ENCODE measurements around the gene PTPRE.

Gene PTPRE

DNA sequence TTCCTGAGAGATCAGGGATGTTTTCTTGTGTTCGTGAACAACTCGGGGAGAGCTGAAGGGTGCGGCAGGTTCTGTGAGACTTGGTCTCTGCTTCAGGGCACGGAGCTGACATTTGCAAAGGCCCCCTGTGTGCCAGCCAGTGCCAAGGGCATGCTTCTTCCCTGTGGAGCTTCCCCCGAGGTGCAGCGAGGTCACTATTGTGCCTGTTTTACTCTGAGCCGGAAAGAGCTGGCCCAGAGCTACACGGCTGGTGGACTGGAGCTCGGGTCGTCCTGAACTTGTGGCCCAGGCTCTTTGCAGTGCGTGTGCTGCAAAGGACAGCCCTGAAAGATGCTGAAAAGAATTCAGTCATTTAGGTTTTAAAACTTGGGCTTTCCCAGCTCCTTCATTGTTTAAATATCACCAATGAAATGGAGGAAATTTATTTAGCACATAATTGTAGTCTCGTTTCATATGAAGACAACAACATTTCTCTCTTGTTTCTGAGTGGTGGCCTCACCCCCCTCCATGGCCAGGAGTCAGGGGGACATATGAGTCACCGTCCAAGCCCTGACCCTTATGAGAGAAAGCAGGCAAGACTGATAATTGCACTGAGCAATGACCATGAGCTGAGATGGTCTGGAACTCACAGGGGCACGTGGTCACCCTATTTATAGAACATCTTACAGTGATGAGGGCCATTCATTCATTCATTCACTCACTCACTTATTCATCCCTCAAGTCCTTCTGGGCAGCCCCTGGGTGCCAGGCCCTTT lies 102.6 kb downstream of the PTPRE start:
- no peak overlapping the region for H3K4me3 ChIP-seq (IDR thresholded peaks at IDR 0.05; ENCODE audit: insufficient read depth, low read depth, low read length)
- no peak overlapping the region for H2AFZ ChIP-seq (ENCODE audit: low read depth)
- H3K27ac ChIP-seq, result no peak overlapping the region
- no peaks in the 10 kb centered on the region for H3K36me3 ChIP-seq (ENCODE audit: insufficient read depth)
- TF ChIP-seq, protein P1, sequence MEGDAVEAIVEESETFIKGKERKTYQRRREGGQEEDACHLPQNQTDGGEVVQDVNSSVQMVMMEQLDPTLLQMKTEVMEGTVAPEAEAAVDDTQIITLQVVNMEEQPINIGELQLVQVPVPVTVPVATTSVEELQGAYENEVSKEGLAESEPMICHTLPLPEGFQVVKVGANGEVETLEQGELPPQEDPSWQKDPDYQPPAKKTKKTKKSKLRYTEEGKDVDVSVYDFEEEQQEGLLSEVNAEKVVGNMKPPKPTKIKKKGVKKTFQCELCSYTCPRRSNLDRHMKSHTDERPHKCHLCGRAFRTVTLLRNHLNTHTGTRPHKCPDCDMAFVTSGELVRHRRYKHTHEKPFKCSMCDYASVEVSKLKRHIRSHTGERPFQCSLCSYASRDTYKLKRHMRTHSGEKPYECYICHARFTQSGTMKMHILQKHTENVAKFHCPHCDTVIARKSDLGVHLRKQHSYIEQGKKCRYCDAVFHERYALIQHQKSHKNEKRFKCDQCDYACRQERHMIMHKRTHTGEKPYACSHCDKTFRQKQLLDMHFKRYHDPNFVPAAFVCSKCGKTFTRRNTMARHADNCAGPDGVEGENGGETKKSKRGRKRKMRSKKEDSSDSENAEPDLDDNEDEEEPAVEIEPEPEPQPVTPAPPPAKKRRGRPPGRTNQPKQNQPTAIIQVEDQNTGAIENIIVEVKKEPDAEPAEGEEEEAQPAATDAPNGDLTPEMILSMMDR (conservative IDR thresholded peaks at IDR 0.05; ENCODE audit: low read depth, low read length), result no peak
- no peak overlapping the region for H3K4me2 ChIP-seq
- H3K79me2 ChIP-seq (ENCODE audit: insufficient read depth, low read depth), result no peaks in the 10 kb centered on the region
- H3K9ac ChIP-seq, result no peak overlapping the region
- H3K4me1 ChIP-seq (ENCODE audit: low read depth, poor library complexity, severe bottlenecking), result no peaks in the 10 kb centered on the region
- no peaks in the 10 kb centered on the region for H3K27me3 ChIP-seq (ENCODE audit: insufficient read depth, low read depth)
- no peaks in the 10 kb centered on the region for H4K20me1 ChIP-seq (ENCODE audit: insufficient read depth)

DNA sequence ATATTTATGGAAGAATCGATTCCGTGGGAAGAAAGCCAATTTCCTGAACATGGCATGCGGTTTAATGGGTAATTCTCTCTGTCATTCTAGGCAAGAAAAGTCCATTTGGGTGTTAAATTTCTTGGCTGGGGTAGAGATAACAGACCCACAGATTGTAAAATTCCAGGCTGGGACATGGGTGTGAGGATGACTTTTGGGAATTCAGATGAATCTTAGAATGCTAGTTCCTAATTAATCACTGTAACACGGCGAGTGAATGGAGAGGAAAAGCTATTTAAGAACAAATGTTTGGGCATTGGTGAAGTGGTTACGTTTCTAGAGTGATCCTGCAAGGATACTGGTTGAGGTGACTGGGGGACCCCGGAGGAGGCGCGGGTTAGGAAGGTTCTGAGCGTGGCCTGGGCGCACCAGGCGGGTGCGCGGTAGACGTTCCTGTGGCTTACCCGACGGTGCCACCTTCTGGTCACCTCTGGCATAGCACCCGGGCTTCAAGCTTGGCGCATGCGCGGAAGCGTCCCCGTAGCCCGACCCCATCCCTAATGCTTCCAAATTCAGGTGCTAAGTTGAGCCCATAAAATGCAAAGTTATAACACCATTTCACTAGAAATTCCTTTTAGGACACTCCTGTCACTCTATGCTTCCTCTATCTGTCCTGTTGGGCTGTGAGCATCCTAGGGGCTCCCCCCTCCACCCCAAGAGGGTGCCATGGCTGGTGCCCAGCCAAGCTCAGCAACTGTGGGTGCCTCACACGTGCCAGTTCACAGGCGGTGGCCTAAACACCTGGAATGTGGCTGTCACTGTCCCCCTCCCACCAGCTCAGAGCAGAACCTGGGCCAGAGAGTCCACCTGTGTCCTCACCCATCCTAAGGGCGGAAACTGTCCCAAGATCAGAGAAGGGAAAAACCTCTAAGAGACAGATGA lies 104.4 kb downstream of the PTPRE start:
- Histone ChIP-seq H3K9ac (no peak overlapping the region), H3K27me3 (ENCODE audit: insufficient read depth, low read depth) (no peaks in the 10 kb centered on the region), H3K36me3 (ENCODE audit: insufficient read depth) (no peaks in the 10 kb centered on the region), H2AFZ (ENCODE audit: low read depth) (peak overlapping the region; percentile 84), H3K4me3 (IDR thresholded peaks at IDR 0.05; ENCODE audit: insufficient read depth, low read depth, low read length) (no peak overlapping the region), H4K20me1 (ENCODE audit: insufficient read depth) (no peaks in the 10 kb centered on the region), H3K79me2 (ENCODE audit: insufficient read depth, low read depth) (no peaks in the 10 kb centered on the region), H3K27ac (no peak overlapping the region), H3K4me1 (ENCODE audit: low read depth, poor library complexity, severe bottlenecking) (no peaks in the 10 kb centered on the region), H3K4me2 (peak overlapping the region; percentile 46; the same call in 1 of the 2 replicates)
- TF ChIP-seq, protein P1 (conservative IDR thresholded peaks at IDR 0.05; ENCODE audit: low read depth, low read length), result peak; percentile 83

DNA sequence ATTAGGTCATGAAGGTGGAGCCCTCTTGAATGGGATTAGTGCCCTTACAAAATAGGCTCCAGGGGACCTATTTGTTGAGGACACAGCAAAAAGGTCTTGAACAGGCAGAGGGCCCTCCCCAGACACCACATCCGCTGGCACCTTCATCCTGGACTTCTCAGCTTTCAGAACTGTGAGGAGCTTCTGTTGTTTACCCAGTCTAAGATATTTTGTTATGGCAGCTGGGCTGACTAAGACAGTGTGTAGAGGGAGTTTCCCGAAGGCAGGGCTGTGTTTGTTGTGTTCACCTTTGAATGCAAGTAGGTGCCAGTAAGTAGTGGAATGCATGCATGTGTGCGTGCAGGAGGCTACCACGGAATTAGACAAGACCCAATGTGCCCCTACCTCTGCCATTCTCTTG lies 106.7 kb downstream of the PTPRE start:
- Histone ChIP-seq H3K9ac (no peak overlapping the region), H3K4me2 (no peak overlapping the region), H3K27me3 (ENCODE audit: insufficient read depth, low read depth) (no peaks in the 10 kb centered on the region), H3K4me3 (IDR thresholded peaks at IDR 0.05; ENCODE audit: insufficient read depth, low read depth, low read length) (no peak overlapping the region), H4K20me1 (ENCODE audit: insufficient read depth) (no peaks in the 10 kb centered on the region), H3K79me2 (ENCODE audit: insufficient read depth, low read depth) (no peaks in the 10 kb centered on the region), H3K36me3 (ENCODE audit: insufficient read depth) (no peaks in the 10 kb centered on the region), H2AFZ (ENCODE audit: low read depth) (no peak overlapping the region), H3K27ac (no peak overlapping the region), H3K4me1 (ENCODE audit: low read depth, poor library complexity, severe bottlenecking) (no peaks in the 10 kb centered on the region)
- TF ChIP-seq, protein P1 (conservative IDR thresholded peaks at IDR 0.05; ENCODE audit: low read depth, low read length), result no peak

DNA sequence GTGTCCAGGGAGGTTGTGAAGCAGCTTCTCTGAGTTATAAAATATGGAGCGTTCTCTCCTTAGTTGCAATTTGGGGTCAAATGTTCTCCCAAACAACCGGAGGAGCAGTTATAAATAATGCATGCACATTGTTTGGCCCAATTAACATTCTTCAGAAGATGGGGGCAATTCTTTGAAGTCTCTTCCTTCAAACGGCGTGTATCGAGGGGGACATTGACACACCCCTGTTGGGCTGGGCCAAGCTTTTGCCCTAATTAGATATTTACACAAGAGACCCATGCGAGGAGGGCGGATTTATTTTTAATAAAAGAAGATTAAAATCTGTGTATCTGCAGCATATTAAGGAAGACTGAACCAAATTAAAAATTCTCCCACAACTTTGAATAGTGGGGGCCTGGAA lies 107.3 kb downstream of the PTPRE start:
- TF ChIP-seq, protein P1 (conservative IDR thresholded peaks at IDR 0.05; ENCODE audit: low read depth, low read length), result no peak
- no peaks in the 10 kb centered on the region for H3K27me3 ChIP-seq (ENCODE audit: insufficient read depth, low read depth)
- no peak overlapping the region for H2AFZ ChIP-seq (ENCODE audit: low read depth)
- H3K4me3 ChIP-seq (IDR thresholded peaks at IDR 0.05; ENCODE audit: insufficient read depth, low read depth, low read length), result no peak overlapping the region
- H3K36me3 ChIP-seq (ENCODE audit: insufficient read depth), result no peaks in the 10 kb centered on the region
- no peaks in the 10 kb centered on the region for H3K79me2 ChIP-seq (ENCODE audit: insufficient read depth, low read depth)
- no peaks in the 10 kb centered on the region for H3K4me1 ChIP-seq (ENCODE audit: low read depth, poor library complexity, severe bottlenecking)
- H3K4me2 ChIP-seq, result no peak overlapping the region
- no peak overlapping the region for H3K27ac ChIP-seq
- no peak overlapping the region for H3K9ac ChIP-seq
- H4K20me1 ChIP-seq (ENCODE audit: insufficient read depth), result no peaks in the 10 kb centered on the region

All from KMS-11 (cell line).